ENCODE data around the gene SLC47A2. TPM values are rescaled to one million over a fixed set of nuclear protein-coding genes. Genes with fewer than 3 reads are reported as not detected.

The SLC47A2 gene
- total and polyA plus RNA-seq, 2 of the 13 experiments (the other 11 are each of a cell fraction or from before 2014, with no cell fraction given), result 0.04 TPM; not detected in 1

GRCh38 chr17:19656336-19656735 lies 60.0 kb downstream of the SLC47A2 start:
- H3K9me3 ChIP-seq (ENCODE audit: low read length), result no peaks in the 10 kb centered on the region
- peaks cover 8 to 45% of the 10 kb centered on the region in 2 experiments for H3K36me3 ChIP-seq (replicated peaks in 1 of 2; ENCODE audit: control insufficient read depth in 1 of 2, insufficient read depth in 2 of 2, low read length in 2 of 2)
- in situ Hi-C loops (cut with HindIII; ENCODE audit: extremely low pct_ligation_motif_present, low pct_unique_long_range_greater_than_20kb) (no loop called here), intact Hi-C loops (cut with micrococcal nuclease; ENCODE audit: unreplicated experiment) (no loop called here)
- no peak overlapping the region; the same call in 1 of the 2 replicates for H3K9ac ChIP-seq (ENCODE audit: insufficient read depth, low read depth, low read length)
- H3K4me2 ChIP-seq (ENCODE audit: low read depth, low read length), result no peak overlapping the region
- 71% methylated on average over 4 of the region's 4 CpGs for WGBS (ENCODE audit: low lambda C conversion rate)
- H3K79me2 ChIP-seq (ENCODE audit: insufficient read depth, low read length), result peaks cover 62% of the 10 kb centered on the region
- peaks cover 88% of the 10 kb centered on the region for H3K4me1 ChIP-seq (ENCODE audit: insufficient read depth, low read length)
- DNase-seq (ENCODE audit: low spot score) (no peak), FAIRE-seq (no peak), ATAC-seq (no peak)
- POLR2A ChIA-PET, result interaction anchor here (0.8 to 8.4 kb wide), 4 partner anchors 9 to 106 kb away, joined by 3 to 194 read pairs (median 10); partner anchors contain the start of gene ALDH3A2
- H3K4me3 ChIP-seq (replicated peaks in 1 of 3; ENCODE audit: insufficient read depth in 1 of 3, low read depth in 2 of 3, low read length in 3 of 3), result no peak overlapping the region
- no TSS peak for BruUV-seq (replicated peaks)
- CTCF ChIA-PET (ENCODE audit: low intra/inter-chr PET ratio, low total read pairs), result no interaction called here
- no peak overlapping the region for H2AFZ ChIP-seq (ENCODE audit: low read length)
- no peaks in the 10 kb centered on the region for H3K27me3 ChIP-seq (ENCODE audit: control insufficient read depth in 1 of 2, insufficient read depth in 2 of 2, low read length in 2 of 2)
- no peak for TF ChIP-seq ZNF317 (CRISPR knock-in tag; IDR thresholded peaks at IDR 0.05)
- TF ChIP-seq HNF4G (IDR thresholded peaks at IDR 0.05; ENCODE audit: borderline replicate concordance, low read depth, low read length), result 0 out of 2 replicates have a peak, but pooled peaks have one; percentile 8
- TF ChIP-seq HNF4G (CRISPR knock-in tag; IDR thresholded peaks at IDR 0.05; ENCODE audit: borderline replicate concordance, low read depth), result no peak
- no peak for TF ChIP-seq SOX13 (IDR thresholded peaks at IDR 0.05)
- TF ChIP-seq SOX13 (CRISPR knock-in tag; conservative IDR thresholded peaks at IDR 0.05 in 1 of 2, IDR thresholded peaks at IDR 0.05 in 1 of 2), result peak in 1 of 2 experiments; percentile 50; a peak in 2 of 4 replicates
- TF ChIP-seq ZSCAN22 (CRISPR knock-in tag; IDR thresholded peaks at IDR 0.05), result 0 out of 2 replicates have a peak, but pooled peaks have one; percentile 1
- TF ChIP-seq ZMYM4 (CRISPR knock-in tag; IDR thresholded peaks at IDR 0.05), result no peak
- TF ChIP-seq HNF4A (CRISPR knock-in tag; IDR thresholded peaks at IDR 0.05), result peak; percentile 61
- 0 out of 2 replicates have a peak, but pooled peaks have one; percentile 11 for TF ChIP-seq NCOR1 (IDR thresholded peaks at IDR 0.05; ENCODE audit: borderline replicate concordance, low read length)
- peak; percentile 81 for TF ChIP-seq GFI1 (CRISPR knock-in tag; IDR thresholded peaks at IDR 0.05; ENCODE audit: borderline replicate concordance)
- peak overlapping the region; percentile 91 for H3K27ac ChIP-seq (ENCODE audit: extremely low read length, insufficient read depth, low read length)
- H4K20me1 ChIP-seq (ENCODE audit: insufficient read depth, low read length), result no peaks in the 10 kb centered on the region
